Retinal pigment epithelial cell (primary cell): ENCODE data around the gene ST3GAL3.

Experiments
- DNase-seq: peaks from one replicate; pipeline ENCODE4 v3.0.0-alpha.2; 2010; ENCODE audit warnings: low read depth
- H3K4me3 ChIP-seq: 2 replicates; pipeline ENCODE4 v1.5.1; 2011; ENCODE audit warnings: mild to moderate bottlenecking, low read length, control low read depth, moderate library complexity
- CTCF ChIP-seq: conservative IDR thresholded peaks from 2 replicates; pipeline ENCODE4 v1.5.1; 2011; ENCODE audit warnings: low read depth, low read length, control low read depth, inconsistent platforms

Gene ST3GAL3

GRCh38 chr1:43754892-43755291, 47.6 kb downstream of the ST3GAL3 start:
- no peak for DNase-seq
- no peak for TF ChIP-seq CTCF
- no peak overlapping the region for H3K4me3 ChIP-seq

- TF ChIP-seq CTCF: no peak
- DNase-seq: no peak
- no peak overlapping the region for H3K4me3 ChIP-seq
These were observed 50.2 kb downstream of the ST3GAL3 start for GRCh38 chr1:43757343-43758053.

- no peak overlapping the region for H3K4me3 ChIP-seq
- no peak for DNase-seq
- no peak for TF ChIP-seq CTCF
These were observed 53.5 kb downstream of the ST3GAL3 start for GRCh38 chr1:43760745-43761317.

GRCh38 chr1:43763497-43763973, 56.2 kb downstream of the ST3GAL3 start:
- no peak overlapping the region for H3K4me3 ChIP-seq
- peak; percentile 55 for DNase-seq
- TF ChIP-seq CTCF: peak; percentile 90

- no peak for TF ChIP-seq CTCF
- no peak overlapping the region for H3K4me3 ChIP-seq
- DNase-seq: no peak
These were observed 57.2 kb downstream of the ST3GAL3 start for GRCh38 chr1:43764581-43764980.

- H3K4me3 ChIP-seq: no peak overlapping the region
- no peak for TF ChIP-seq CTCF
- no peak for DNase-seq
These were observed 58.9 kb downstream of the ST3GAL3 start for GRCh38 chr1:43766086-43766784.
